Caco-2 (cell line): ENCODE results near the gene SBF1. TPM values are rescaled to one million over a fixed set of nuclear protein-coding genes. Genes with fewer than 3 reads are reported as not detected.

ENCODE experiments used
- BruUV-seq: library from RNA; stranded (reverse); fragments of 400-500 nt; replicated peaks from 2 replicates; lab custom pipeline; 2021; lab: Mats Ljungman, UMichigan
- CTCF ChIA-PET: fragments of 300-600 bp; sonication (Branson Sonifier 250); formaldehyde crosslinking; loops from one replicate; lab custom pipeline; 2022; ENCODE audit warnings: antibody characterized with exemption; lab: Charles Lee
- POLR2A ChIA-PET: fragments of 300-600 bp; sonication (Branson Sonifier 250); formaldehyde crosslinking; loops from one replicate; lab custom pipeline; 2022; ENCODE audit warnings: antibody characterized with exemption; lab: Charles Lee
- DNase-seq, 2 experiments: peaks; one replicate each; pipeline versions ENCODE4 v3.0.0 to v3.0.0-alpha.2; 2020 to 2022
- H3K27me3 ChIP-seq: replicated peaks from 2 replicates; pipeline ENCODE4 v1.6.0; 2011; ENCODE audit warnings: low read length; ENCODE audit not compliant: control insufficient read depth, insufficient read depth
- H3K36me3 ChIP-seq: 2 replicates; pipeline ENCODE4 v1.5.1; 2011; ENCODE audit warnings: low read length; ENCODE audit not compliant: control insufficient read depth, insufficient read depth
- H3K4me1 ChIP-seq: fragments of 250-450 bp; sonication (Bioruptor Pico); 2 replicates; pipeline ENCODE4 v1.5.1; 2020; ENCODE audit warnings: mild to moderate bottlenecking
- H3K4me3 ChIP-seq: 2 replicates; pipeline ENCODE4 v1.5.1; 2011; ENCODE audit warnings: low read depth, mild to moderate bottlenecking, control low read depth, low read length
- H3K9me3 ChIP-seq: fragments of 250-450 bp; sonication (Bioruptor Pico); 2 replicates; pipeline ENCODE4 v1.5.1; 2020; ENCODE audit warnings: mild to moderate bottlenecking, moderate library complexity
- H3K27ac Mint-ChIP-seq: one replicate; pipeline ENCODE4 v1.8.0; 2022; ENCODE audit warnings: mixed read lengths; ENCODE audit not compliant: unreplicated experiment
- H3K27me3 Mint-ChIP-seq: one replicate; pipeline ENCODE4 v1.8.0; 2022; ENCODE audit warnings: mixed read lengths; ENCODE audit not compliant: insufficient read depth, unreplicated experiment
- H3K36me3 Mint-ChIP-seq: one replicate; pipeline ENCODE4 v1.8.0; 2022; ENCODE audit warnings: mild to moderate bottlenecking, mixed read lengths; ENCODE audit not compliant: insufficient read depth, unreplicated experiment
- H3K4me1 Mint-ChIP-seq: one replicate; pipeline ENCODE4 v1.8.0; 2022; ENCODE audit warnings: low read depth, mixed read lengths; ENCODE audit not compliant: unreplicated experiment
- H3K4me3 Mint-ChIP-seq: one replicate; pipeline ENCODE4 v1.8.0; 2022; ENCODE audit warnings: mild to moderate bottlenecking, moderate library complexity, mixed read lengths; ENCODE audit not compliant: unreplicated experiment
- H3K9me3 Mint-ChIP-seq: one replicate; pipeline ENCODE4 v1.8.0; 2022; ENCODE audit warnings: mixed read lengths; ENCODE audit not compliant: unreplicated experiment
- intact Hi-C: fragments of 100-400 bp; cut with micrococcal nuclease; formaldehyde crosslinking; loops from one replicate; pipeline ENCODE4 v1.10.0; 2022; ENCODE audit not compliant: unreplicated experiment
- total RNA-seq: library from RNA; stranded (reverse); gene quantifications from 2 replicates; pipeline ENCODE4 v1.2.3, GENCODE V29; 2022
- TF ChIP-seq, protein P1 (sequence below), 2 experiments: fragments of 200-600 bp in 1 of 2; IDR thresholded peaks; 1 replicate in 1 of 2; 2 replicates in 1 of 2; pipeline versions ENCODE4 v1.5.1 to v1.8.0; 2011 to 2022; ENCODE audit warnings: antibody characterized with exemption in 1 of 2, control low read depth in 1 of 2, inconsistent platforms in 1 of 2, low read depth in 1 of 2, low read length in 1 of 2, mild to moderate bottlenecking in 1 of 2, moderate library complexity in 1 of 2; ENCODE audit not compliant: insufficient read depth in 1 of 2, severe bottlenecking in 1 of 2, unreplicated experiment in 1 of 2

SBF1 gene
- total RNA-seq, 1 experiment from 2014 or later: 82.8 TPM

DNA sequence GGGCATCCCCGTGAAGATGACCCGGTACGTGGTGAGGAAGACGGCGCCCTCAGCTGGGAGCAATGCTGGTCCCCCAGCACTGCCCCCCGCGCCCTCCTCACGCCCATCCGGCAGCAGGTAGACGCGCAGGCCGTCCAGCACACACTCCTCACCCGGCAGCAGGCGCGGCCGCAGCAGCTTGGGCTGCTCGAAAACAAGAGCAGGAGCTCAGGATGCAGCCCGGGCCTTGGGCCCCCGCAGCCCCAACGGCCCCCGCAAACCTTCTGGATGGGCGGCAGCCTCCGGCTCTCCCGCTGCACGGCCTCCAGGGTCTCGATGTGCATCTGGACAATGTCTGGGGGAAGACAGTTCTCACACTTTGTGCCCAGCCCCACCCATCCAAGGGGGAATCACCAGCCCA, 13.3 kb downstream of the SBF1 start:
- Mint-ChIP-seq H3K4me3 (no peak overlapping the region), H3K27ac (no peak overlapping the region), H3K9me3 (no peaks in the 10 kb centered on the region), H3K27me3 (no peaks in the 10 kb centered on the region), H3K4me1 (peaks cover 5% of the 10 kb centered on the region), H3K36me3 (peaks cover 39% of the 10 kb centered on the region)
- Histone ChIP-seq H3K4me1 (peaks cover 6% of the 10 kb centered on the region; the same call in 1 of the 2 replicates), H3K4me3 (no peak overlapping the region), H3K27me3 (no peaks in the 10 kb centered on the region), H3K36me3 (peaks cover 5% of the 10 kb centered on the region), H3K9me3 (no peaks in the 10 kb centered on the region)
- CTCF ChIA-PET: no interaction called here
- intact Hi-C loops: no loop called here
- POLR2A ChIA-PET: no interaction called here
- DNase-seq: no peak
- TF ChIP-seq, protein P1, sequence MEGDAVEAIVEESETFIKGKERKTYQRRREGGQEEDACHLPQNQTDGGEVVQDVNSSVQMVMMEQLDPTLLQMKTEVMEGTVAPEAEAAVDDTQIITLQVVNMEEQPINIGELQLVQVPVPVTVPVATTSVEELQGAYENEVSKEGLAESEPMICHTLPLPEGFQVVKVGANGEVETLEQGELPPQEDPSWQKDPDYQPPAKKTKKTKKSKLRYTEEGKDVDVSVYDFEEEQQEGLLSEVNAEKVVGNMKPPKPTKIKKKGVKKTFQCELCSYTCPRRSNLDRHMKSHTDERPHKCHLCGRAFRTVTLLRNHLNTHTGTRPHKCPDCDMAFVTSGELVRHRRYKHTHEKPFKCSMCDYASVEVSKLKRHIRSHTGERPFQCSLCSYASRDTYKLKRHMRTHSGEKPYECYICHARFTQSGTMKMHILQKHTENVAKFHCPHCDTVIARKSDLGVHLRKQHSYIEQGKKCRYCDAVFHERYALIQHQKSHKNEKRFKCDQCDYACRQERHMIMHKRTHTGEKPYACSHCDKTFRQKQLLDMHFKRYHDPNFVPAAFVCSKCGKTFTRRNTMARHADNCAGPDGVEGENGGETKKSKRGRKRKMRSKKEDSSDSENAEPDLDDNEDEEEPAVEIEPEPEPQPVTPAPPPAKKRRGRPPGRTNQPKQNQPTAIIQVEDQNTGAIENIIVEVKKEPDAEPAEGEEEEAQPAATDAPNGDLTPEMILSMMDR (IDR thresholded peaks at IDR 0.05; ENCODE audit: insufficient read depth in 1 of 2, low read depth in 1 of 2, low read length in 1 of 2, severe bottlenecking in 1 of 2, unreplicated experiment in 1 of 2): no peak
- TSS peak; percentile 13 for BruUV-seq

DNA sequence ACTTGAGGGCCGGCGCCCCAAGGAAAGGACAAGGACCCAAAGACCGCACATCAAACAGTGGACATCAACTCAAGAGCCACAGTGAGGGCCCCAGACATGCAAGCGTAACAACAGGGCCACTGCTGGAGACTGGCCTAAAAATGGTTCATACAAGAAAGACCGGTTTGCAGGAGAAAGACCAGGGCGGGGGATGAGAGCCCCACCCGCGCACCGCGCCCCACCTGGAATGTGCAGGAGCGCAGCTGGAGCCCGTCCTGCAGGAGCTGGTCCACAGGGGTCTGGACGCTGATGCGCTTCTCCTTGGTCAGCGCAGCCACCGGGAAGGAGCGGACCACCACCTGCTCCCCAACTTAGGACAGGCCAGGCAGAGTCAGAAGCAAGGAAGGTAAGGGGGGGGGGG, 13.9 kb downstream of the SBF1 start:
- Mint-ChIP-seq H3K4me1 (peaks cover 5% of the 10 kb centered on the region), H3K27me3 (no peaks in the 10 kb centered on the region), H3K9me3 (no peaks in the 10 kb centered on the region), H3K36me3 (peaks cover 33% of the 10 kb centered on the region), H3K27ac (peak overlapping the region; percentile 45), H3K4me3 (peak overlapping the region; percentile 35)
- Histone ChIP-seq H3K4me1 (peaks cover 6% of the 10 kb centered on the region; the same call in 1 of the 2 replicates), H3K9me3 (no peaks in the 10 kb centered on the region), H3K4me3 (no peak overlapping the region), H3K36me3 (peaks cover 5% of the 10 kb centered on the region), H3K27me3 (no peaks in the 10 kb centered on the region)
- ChIA-PET POLR2A (no interaction called here), CTCF (no interaction called here)
- no TSS peak for BruUV-seq
- TF ChIP-seq, protein P1 (IDR thresholded peaks at IDR 0.05; ENCODE audit: insufficient read depth in 1 of 2, low read depth in 1 of 2, low read length in 1 of 2, severe bottlenecking in 1 of 2, unreplicated experiment in 1 of 2): no peak
- peak in 1 of 2 experiments; percentile 52 for DNase-seq
- intact Hi-C loops: no loop called here

DNA sequence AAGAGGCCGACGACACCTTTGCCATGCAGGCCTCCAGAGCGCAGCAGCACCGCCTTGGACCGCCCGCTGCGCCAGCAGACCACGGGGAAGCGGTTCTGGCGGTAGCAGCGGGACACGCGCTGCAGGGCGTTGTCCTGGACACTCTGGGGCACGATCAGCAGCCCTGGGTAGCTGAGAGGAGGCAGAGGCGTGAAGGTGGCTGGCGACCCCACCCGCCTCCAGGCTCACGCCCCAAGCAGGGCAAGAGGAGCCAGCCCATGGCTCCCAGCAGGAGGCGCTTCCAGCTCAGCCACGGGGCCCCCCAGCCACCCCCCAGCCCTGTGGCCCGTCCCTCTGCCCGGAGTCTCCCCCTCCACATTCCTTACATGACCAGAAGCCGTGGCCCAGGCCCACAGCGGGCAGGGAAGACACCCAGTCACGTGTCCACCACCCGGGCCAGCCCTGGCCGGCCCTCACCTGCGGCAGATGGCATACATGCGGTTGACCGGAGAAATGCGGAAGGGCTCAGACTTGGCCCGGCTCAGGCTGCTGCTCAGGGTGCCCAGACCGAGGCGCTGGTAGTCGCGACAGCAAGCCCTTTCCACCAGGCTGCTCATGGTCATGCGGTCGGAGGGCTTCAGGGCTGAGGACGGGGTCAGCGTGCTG, 15.2 kb downstream of the SBF1 start:
- POLR2A ChIA-PET: no interaction called here
- CTCF ChIA-PET: no interaction called here

More for the DNA sequence above, 15.2 kb downstream of the SBF1 start:
- Histone ChIP-seq H3K36me3 (peaks cover 3% of the 10 kb centered on the region), H3K9me3 (no peaks in the 10 kb centered on the region), H3K27me3 (no peaks in the 10 kb centered on the region), H3K4me3 (no peak overlapping the region), H3K4me1 (peaks cover 6% of the 10 kb centered on the region; the same call in 1 of the 2 replicates)
- no peaks in the 10 kb centered on the region for H3K9me3 Mint-ChIP-seq
- H3K27me3 Mint-ChIP-seq: no peaks in the 10 kb centered on the region
- H3K27ac Mint-ChIP-seq: no peak overlapping the region
- intact Hi-C loops: no loop called here
- TF ChIP-seq, protein P1 (IDR thresholded peaks at IDR 0.05; ENCODE audit: insufficient read depth in 1 of 2, low read depth in 1 of 2, low read length in 1 of 2, severe bottlenecking in 1 of 2, unreplicated experiment in 1 of 2): no peak
- H3K36me3 Mint-ChIP-seq: peaks cover 44% of the 10 kb centered on the region
- peaks cover 5% of the 10 kb centered on the region for H3K4me1 Mint-ChIP-seq
- H3K4me3 Mint-ChIP-seq: no peak overlapping the region
- DNase-seq: no peak
- no TSS peak for BruUV-seq
